Measurements from ENCODE around the gene IFIT2.

The IFIT2 gene

DNA sequence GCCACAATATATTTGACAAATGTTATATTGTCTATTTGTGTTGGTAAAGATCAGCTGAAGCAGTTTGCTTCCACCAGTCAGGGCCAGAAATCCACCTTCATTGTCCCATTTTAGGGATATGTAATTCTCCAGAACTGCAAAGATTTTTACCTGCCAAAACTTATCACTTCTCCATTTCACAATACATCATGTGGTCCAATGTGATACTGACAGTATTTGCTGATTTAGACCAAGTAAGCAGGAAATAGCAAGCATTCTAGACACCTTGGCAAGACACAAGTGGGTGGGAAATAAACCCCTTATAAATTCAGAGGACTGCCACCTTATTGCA, 31.7 kb upstream of the IFIT2 start:
- DNase-seq (ENCODE audit: low read depth, low spot score) = no peak
- no peaks in the 10 kb centered on the region for H3K9me3 ChIP-seq (ENCODE audit: insufficient read depth, low read length)
- no peak overlapping the region for H3K4me3 ChIP-seq (ENCODE audit: insufficient read length, low read depth)
- no peaks in the 10 kb centered on the region for H3K4me1 ChIP-seq (ENCODE audit: insufficient read depth, insufficient read length)
- no peaks in the 10 kb centered on the region for H3K36me3 ChIP-seq (ENCODE audit: insufficient read depth, insufficient read length, low read length)
- H3K27me3 ChIP-seq (ENCODE audit: insufficient read depth, insufficient read length) = no peaks in the 10 kb centered on the region
- no peak overlapping the region for H3K9ac ChIP-seq (ENCODE audit: insufficient read length, low read depth)
- no peak for TF ChIP-seq YY1 (IDR thresholded peaks at IDR 0.05; ENCODE audit: insufficient read depth, insufficient read length)
- no peak for TF ChIP-seq SUZ12 (IDR thresholded peaks at IDR 0.05; ENCODE audit: extremely low read depth, insufficient read depth, insufficient read length)
- no peak for TF ChIP-seq ZNF274 (IDR thresholded peaks at IDR 0.05; ENCODE audit: low read depth, low read length)

DNA sequence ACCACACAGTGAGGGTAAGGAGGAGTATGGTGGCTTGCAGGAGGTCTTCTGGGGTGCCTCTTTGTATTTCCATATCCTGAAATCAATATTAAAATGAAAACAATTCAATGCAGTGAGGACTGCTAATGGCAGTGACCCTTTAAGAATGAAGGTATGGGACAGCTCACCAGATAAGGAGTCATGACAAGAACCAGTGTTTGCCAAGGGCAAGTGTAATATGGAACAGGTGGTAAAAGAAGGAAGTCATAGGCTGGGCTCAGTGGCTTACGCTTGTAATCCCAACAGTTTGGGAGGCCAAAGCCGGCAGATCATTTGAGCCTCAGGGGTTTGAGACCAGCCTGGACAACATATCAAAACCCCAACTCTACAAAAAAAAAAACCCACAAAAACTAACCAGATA, 30.3 kb upstream of the IFIT2 start:
- H3K9ac ChIP-seq (ENCODE audit: insufficient read length, low read depth) = no peak overlapping the region
- no peaks in the 10 kb centered on the region for H3K9me3 ChIP-seq (ENCODE audit: insufficient read depth, low read length)
- no peaks in the 10 kb centered on the region for H3K4me1 ChIP-seq (ENCODE audit: insufficient read depth, insufficient read length)
- no peaks in the 10 kb centered on the region for H3K27me3 ChIP-seq (ENCODE audit: insufficient read depth, insufficient read length)
- H3K36me3 ChIP-seq (ENCODE audit: insufficient read depth, insufficient read length, low read length) = no peaks in the 10 kb centered on the region
- DNase-seq (ENCODE audit: low read depth, low spot score) = no peak
- TF ChIP-seq SUZ12 (IDR thresholded peaks at IDR 0.05; ENCODE audit: extremely low read depth, insufficient read depth, insufficient read length) = no peak
- TF ChIP-seq ZNF274 (IDR thresholded peaks at IDR 0.05; ENCODE audit: low read depth, low read length) = no peak
- TF ChIP-seq YY1 (IDR thresholded peaks at IDR 0.05; ENCODE audit: insufficient read depth, insufficient read length) = no peak
- no peak overlapping the region for H3K4me3 ChIP-seq (ENCODE audit: insufficient read length, low read depth)

DNA sequence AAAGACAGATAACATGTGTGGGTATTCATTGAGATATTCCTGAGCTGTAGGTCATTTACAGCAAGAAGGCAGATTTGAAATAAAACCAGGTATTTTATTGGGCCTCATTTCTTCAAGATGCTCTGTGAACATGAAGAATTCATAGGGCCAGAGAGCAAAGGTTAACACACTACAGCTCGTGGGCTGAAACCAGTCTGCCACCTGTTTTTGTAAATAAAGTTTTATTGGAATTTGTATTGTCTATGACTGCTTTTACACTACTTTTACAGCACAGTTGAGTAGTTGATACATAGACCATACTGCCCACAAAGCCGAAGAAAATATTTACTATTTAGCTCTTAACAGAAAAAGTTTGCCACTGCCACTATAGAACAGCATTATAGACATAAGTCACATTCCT, 28.2 kb upstream of the IFIT2 start:
- H3K4me1 ChIP-seq (ENCODE audit: insufficient read depth, insufficient read length) = no peaks in the 10 kb centered on the region
- no peaks in the 10 kb centered on the region for H3K9me3 ChIP-seq (ENCODE audit: insufficient read depth, low read length)
- no peaks in the 10 kb centered on the region for H3K36me3 ChIP-seq (ENCODE audit: insufficient read depth, insufficient read length, low read length)
- DNase-seq (ENCODE audit: low read depth, low spot score) = no peak
- H3K4me3 ChIP-seq (ENCODE audit: insufficient read length, low read depth) = no peak overlapping the region
- no peak overlapping the region for H3K9ac ChIP-seq (ENCODE audit: insufficient read length, low read depth)
- H3K27me3 ChIP-seq (ENCODE audit: insufficient read depth, insufficient read length) = no peaks in the 10 kb centered on the region
- TF ChIP-seq SUZ12 (IDR thresholded peaks at IDR 0.05; ENCODE audit: extremely low read depth, insufficient read depth, insufficient read length) = no peak

DNA sequence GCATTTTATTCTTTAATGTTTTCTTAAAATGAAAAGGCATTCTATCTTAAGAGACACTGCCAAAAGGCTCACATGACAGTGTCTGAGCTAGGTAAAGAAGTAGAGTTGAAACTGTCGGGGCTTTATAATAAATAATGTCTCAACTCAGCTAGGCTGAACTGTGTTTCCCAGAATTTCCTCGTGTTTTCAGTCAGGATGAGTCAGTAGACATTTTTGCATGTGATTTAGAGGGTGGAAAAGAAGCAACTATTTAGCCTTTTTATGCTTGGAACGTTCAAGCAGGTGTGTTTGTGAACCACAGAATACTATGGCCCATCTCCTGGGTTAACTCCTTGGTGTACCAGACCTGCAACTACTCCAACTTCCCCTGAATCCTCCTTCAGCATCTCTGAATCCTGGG, 26.9 kb upstream of the IFIT2 start:
- Histone ChIP-seq H3K27me3 (ENCODE audit: insufficient read depth, insufficient read length) (no peaks in the 10 kb centered on the region), H3K36me3 (ENCODE audit: insufficient read depth, insufficient read length, low read length) (no peaks in the 10 kb centered on the region), H3K9me3 (ENCODE audit: insufficient read depth, low read length) (no peaks in the 10 kb centered on the region), H3K9ac (ENCODE audit: insufficient read length, low read depth) (no peak overlapping the region), H3K4me3 (ENCODE audit: insufficient read length, low read depth) (no peak overlapping the region), H3K4me1 (ENCODE audit: insufficient read depth, insufficient read length) (no peaks in the 10 kb centered on the region)
- TF ChIP-seq YY1 (IDR thresholded peaks at IDR 0.05; ENCODE audit: insufficient read depth, insufficient read length) (no peak), SUZ12 (IDR thresholded peaks at IDR 0.05; ENCODE audit: extremely low read depth, insufficient read depth, insufficient read length) (no peak), ZNF274 (IDR thresholded peaks at IDR 0.05; ENCODE audit: low read depth, low read length) (no peak)
- no peak for DNase-seq (ENCODE audit: low read depth, low spot score)

DNA sequence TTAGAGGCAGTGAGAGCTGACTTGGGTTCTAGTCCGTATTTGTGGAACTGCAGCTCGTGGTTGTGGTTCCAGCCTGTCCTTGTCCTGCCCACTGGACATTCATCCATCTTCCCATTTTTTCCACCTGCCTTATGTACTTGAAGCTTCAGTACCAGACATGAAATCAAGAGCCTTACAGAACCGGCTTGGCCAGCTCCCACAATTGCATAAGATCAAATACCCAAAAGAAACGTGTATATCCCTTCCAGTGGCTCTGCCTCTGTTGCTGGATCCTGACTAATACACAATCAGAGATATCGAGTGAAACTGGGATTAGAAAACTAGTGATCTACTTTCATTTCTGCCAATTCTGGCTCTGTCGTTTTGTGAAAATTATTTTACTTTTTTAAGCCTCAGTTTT, 26.5 kb upstream of the IFIT2 start:
- H3K4me3 ChIP-seq (ENCODE audit: insufficient read length, low read depth) = no peak overlapping the region
- H3K9ac ChIP-seq (ENCODE audit: insufficient read length, low read depth) = no peak overlapping the region
- H3K4me1 ChIP-seq (ENCODE audit: insufficient read depth, insufficient read length) = no peaks in the 10 kb centered on the region
- no peaks in the 10 kb centered on the region for H3K9me3 ChIP-seq (ENCODE audit: insufficient read depth, low read length)
- no peaks in the 10 kb centered on the region for H3K36me3 ChIP-seq (ENCODE audit: insufficient read depth, insufficient read length, low read length)
- H3K27me3 ChIP-seq (ENCODE audit: insufficient read depth, insufficient read length) = no peaks in the 10 kb centered on the region
- DNase-seq (ENCODE audit: low read depth, low spot score) = no peak
- TF ChIP-seq ZNF274 (IDR thresholded peaks at IDR 0.05; ENCODE audit: low read depth, low read length) (no peak), YY1 (IDR thresholded peaks at IDR 0.05; ENCODE audit: insufficient read depth, insufficient read length) (no peak), SUZ12 (IDR thresholded peaks at IDR 0.05; ENCODE audit: extremely low read depth, insufficient read depth, insufficient read length) (no peak)

DNA sequence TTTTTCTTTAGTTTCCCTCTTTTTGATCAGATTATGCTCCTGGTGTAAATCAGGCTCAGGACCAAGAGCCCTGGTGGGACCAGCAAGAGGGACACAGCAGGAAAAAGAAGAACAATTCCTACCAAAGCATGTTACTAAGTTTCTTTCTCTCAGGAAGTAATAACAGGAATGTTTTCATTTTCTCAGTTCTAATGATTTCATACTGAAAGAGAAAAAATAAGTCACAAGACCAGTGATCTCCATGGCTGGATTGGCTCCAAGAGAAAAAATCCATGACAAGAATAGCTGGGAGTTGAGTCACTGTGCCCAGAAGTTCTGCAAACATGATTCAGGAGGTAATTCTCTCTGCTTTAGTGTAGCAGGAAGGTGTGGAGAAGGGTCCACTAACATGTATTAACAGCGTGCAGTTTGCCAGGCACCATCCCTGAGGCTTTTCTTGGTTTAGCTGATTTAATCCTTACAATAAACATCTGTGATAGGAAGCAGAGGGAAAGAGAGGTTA, 23.8 kb upstream of the IFIT2 start:
- Histone ChIP-seq H3K4me1 (ENCODE audit: insufficient read depth, insufficient read length) (no peaks in the 10 kb centered on the region), H3K27me3 (ENCODE audit: insufficient read depth, insufficient read length) (no peaks in the 10 kb centered on the region), H3K9ac (ENCODE audit: insufficient read length, low read depth) (no peak overlapping the region), H3K4me3 (ENCODE audit: insufficient read length, low read depth) (no peak overlapping the region), H3K36me3 (ENCODE audit: insufficient read depth, insufficient read length, low read length) (no peaks in the 10 kb centered on the region), H3K9me3 (ENCODE audit: insufficient read depth, low read length) (no peaks in the 10 kb centered on the region)
- DNase-seq (ENCODE audit: low read depth, low spot score) = no peak
- TF ChIP-seq ZNF274 (IDR thresholded peaks at IDR 0.05; ENCODE audit: low read depth, low read length) = no peak
- TF ChIP-seq YY1 (IDR thresholded peaks at IDR 0.05; ENCODE audit: insufficient read depth, insufficient read length) = no peak
- TF ChIP-seq SUZ12 (IDR thresholded peaks at IDR 0.05; ENCODE audit: extremely low read depth, insufficient read depth, insufficient read length) = no peak

DNA sequence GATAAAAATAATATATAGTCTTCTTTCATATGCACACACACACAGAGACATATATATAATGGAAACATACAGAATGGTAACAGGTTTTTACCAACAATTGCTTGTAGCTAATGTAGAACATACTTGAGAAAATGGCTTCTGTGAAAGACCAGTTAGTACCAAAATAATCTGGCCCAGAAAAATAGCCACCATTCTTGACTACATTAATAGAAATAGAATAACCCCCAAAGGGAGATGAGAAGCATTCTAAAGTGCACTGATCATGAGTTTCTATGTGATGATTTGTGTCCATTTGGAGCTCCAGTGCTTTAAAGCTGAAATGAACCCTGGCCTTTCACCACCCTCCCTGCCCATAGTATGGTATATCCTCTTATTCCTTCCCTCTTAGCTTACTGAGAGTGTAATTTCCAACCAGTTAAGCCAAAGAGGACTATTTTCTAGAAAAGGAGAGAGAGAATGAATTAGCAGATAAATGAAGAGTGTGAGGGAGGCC, 22.9 kb upstream of the IFIT2 start:
- Histone ChIP-seq H3K4me3 (ENCODE audit: insufficient read length, low read depth) (no peak overlapping the region), H3K27me3 (ENCODE audit: insufficient read depth, insufficient read length) (no peaks in the 10 kb centered on the region), H3K9me3 (ENCODE audit: insufficient read depth, low read length) (no peaks in the 10 kb centered on the region), H3K36me3 (ENCODE audit: insufficient read depth, insufficient read length, low read length) (no peaks in the 10 kb centered on the region), H3K9ac (ENCODE audit: insufficient read length, low read depth) (no peak overlapping the region), H3K4me1 (ENCODE audit: insufficient read depth, insufficient read length) (peaks cover 3% of the 10 kb centered on the region)
- TF ChIP-seq YY1 (IDR thresholded peaks at IDR 0.05; ENCODE audit: insufficient read depth, insufficient read length) (no peak), ZNF274 (IDR thresholded peaks at IDR 0.05; ENCODE audit: low read depth, low read length) (no peak), SUZ12 (IDR thresholded peaks at IDR 0.05; ENCODE audit: extremely low read depth, insufficient read depth, insufficient read length) (no peak)
- no peak for DNase-seq (ENCODE audit: low read depth, low spot score)

DNA sequence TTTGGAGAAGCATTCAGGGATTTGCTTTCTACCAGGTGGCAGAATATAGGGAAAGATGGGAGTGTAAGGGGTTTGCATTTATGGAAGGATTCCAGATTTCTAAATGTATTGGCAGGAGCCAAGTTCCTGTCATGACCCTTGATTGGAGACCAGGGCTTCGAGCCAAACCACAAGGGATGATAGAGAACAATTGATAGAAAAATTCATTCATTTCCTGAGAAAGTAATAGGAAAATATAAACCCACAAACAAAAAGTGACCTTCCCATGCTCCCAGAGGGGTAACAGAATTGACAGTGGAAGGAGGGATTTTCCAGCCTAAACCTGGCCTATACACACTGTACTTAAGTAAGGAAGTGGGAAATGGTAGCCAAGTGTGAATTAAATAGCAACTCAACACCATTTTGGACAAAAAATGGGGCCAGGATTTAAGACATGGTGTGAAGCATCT, 22.4 kb upstream of the IFIT2 start:
- Histone ChIP-seq H3K4me1 (ENCODE audit: insufficient read depth, insufficient read length) (peaks cover 3% of the 10 kb centered on the region), H3K36me3 (ENCODE audit: insufficient read depth, insufficient read length, low read length) (no peaks in the 10 kb centered on the region), H3K9ac (ENCODE audit: insufficient read length, low read depth) (no peak overlapping the region), H3K27me3 (ENCODE audit: insufficient read depth, insufficient read length) (no peaks in the 10 kb centered on the region), H3K9me3 (ENCODE audit: insufficient read depth, low read length) (no peaks in the 10 kb centered on the region), H3K4me3 (ENCODE audit: insufficient read length, low read depth) (no peak overlapping the region)
- no peak for DNase-seq (ENCODE audit: low read depth, low spot score)
- no peak for TF ChIP-seq SUZ12 (IDR thresholded peaks at IDR 0.05; ENCODE audit: extremely low read depth, insufficient read depth, insufficient read length)
- TF ChIP-seq ZNF274 (IDR thresholded peaks at IDR 0.05; ENCODE audit: low read depth, low read length) = no peak
- TF ChIP-seq YY1 (IDR thresholded peaks at IDR 0.05; ENCODE audit: insufficient read depth, insufficient read length) = no peak

Data from NT2/D1 (cell line).